ENCODE results near the gene PWWP2B. TPM values are rescaled to one million over a fixed set of nuclear protein-coding genes. Genes with fewer than 3 reads are reported as not detected.

Gene PWWP2B
- total and polyA plus RNA-seq, 10 of the 15 experiments (the other 5 are each of a cell fraction or from before 2014, with no cell fraction given) = 0.04 to 0.87 (median 0.35) TPM; not detected in 4

- no TSS peak for BruUV-seq (replicated peaks)
- H3K27ac ChIP-seq (ENCODE audit: control insufficient read depth, insufficient read depth) = no peak overlapping the region
- WGBS (ENCODE audit: insufficient coverage, insufficient replicate concordance, low lambda C conversion rate, missing lambda C conversion rate) = 77% methylated on average over 17 of the region's 18 CpGs
- no peak overlapping the region for H3K9ac ChIP-seq (ENCODE audit: control insufficient read depth, insufficient read depth, low read length)
- no peaks in the 10 kb centered on the region for H3K27me3 ChIP-seq (replicated peaks in 1 of 2; ENCODE audit: control insufficient read depth in 2 of 2, insufficient read depth in 2 of 2, low read length in 1 of 2)
- no peak for FAIRE-seq
- no peak for DNase-seq (ENCODE audit: low read depth, low spot score)
- H3K4me2 ChIP-seq (ENCODE audit: control insufficient read depth, insufficient read depth) = no peak overlapping the region
- in situ Hi-C loops (cut with MboI) (loop anchor here (5.0 to 10.0 kb wide), 2 partner anchors 229 to 557 kb away; no protein-coding TSS in a partner anchor), intact Hi-C loops (cut with micrococcal nuclease; ENCODE audit: unreplicated experiment) (loop anchor here (5.0 kb wide), 1 partner anchor 54 kb away; the partner anchor contains the start of gene PWWP2B)
- no peak overlapping the region for H2AFZ ChIP-seq (ENCODE audit: control insufficient read depth, low read depth, low read length)
- no peaks in the 10 kb centered on the region for H3K36me3 ChIP-seq (ENCODE audit: control insufficient read depth in 2 of 2, insufficient read depth in 2 of 2, low read length in 1 of 2)
- peaks cover 24% of the 10 kb centered on the region for H3K4me1 ChIP-seq (ENCODE audit: control insufficient read depth, insufficient read depth, low read length)
- ChIA-PET RAD21 (ENCODE audit: unreplicated experiment) (interaction anchor here (0.7 kb wide), 1 partner anchor 326 kb away, joined by 3 read pairs; no protein-coding TSS in a partner anchor), SMC1A (ENCODE audit: uncharacterized antibody, unreplicated experiment) (interaction anchor here (0.6 kb wide), 1 partner anchor 60 kb away, joined by 3 read pairs; no protein-coding TSS in a partner anchor), CTCF (no interaction called here), POLR2A (interaction anchor here (0.6 kb wide), 1 partner anchor 118 kb away, joined by 3 read pairs; no protein-coding TSS in a partner anchor)
- no peaks in the 10 kb centered on the region for H3K79me2 ChIP-seq (ENCODE audit: control insufficient read depth, insufficient read depth, low read length)
- no peak overlapping the region for H3K4me3 ChIP-seq
- no peaks in the 10 kb centered on the region for H4K20me1 ChIP-seq (ENCODE audit: control insufficient read depth, insufficient read depth)
- no peaks in the 10 kb centered on the region for H3K9me3 ChIP-seq (replicated peaks; ENCODE audit: control insufficient read depth, insufficient read depth, low read length)
- ATAC-seq = no peak
- TF ChIP-seq ZNF622 (IDR thresholded peaks at IDR 0.05) (no peak), SIN3A (IDR thresholded peaks at IDR 0.05; ENCODE audit: low read depth, low read length) (no peak), ZNF592 (IDR thresholded peaks at IDR 0.05) (no peak), EGR1 (IDR thresholded peaks at IDR 0.05; ENCODE audit: borderline replicate concordance in 1 of 2, low read depth in 2 of 2, low read length in 2 of 2) (no peak), IKZF1 (conservative IDR thresholded peaks at IDR 0.05) (no peak), DPF2 (IDR thresholded peaks at IDR 0.05) (no peak), JUND (IDR thresholded peaks at IDR 0.05; ENCODE audit: low read depth, low read length) (no peak), ZNF687 (IDR thresholded peaks at IDR 0.05) (no peak), ZNF24 (IDR thresholded peaks at IDR 0.05) (no peak), YY1 (IDR thresholded peaks at IDR 0.05; ENCODE audit: low read depth, low read length) (no peak), ZSCAN29 (IDR thresholded peaks at IDR 0.05) (no peak), TCF3 (IDR thresholded peaks at IDR 0.05; ENCODE audit: borderline replicate concordance, insufficient read depth, low read depth, low read length) (no peak), ZNF274 (IDR thresholded peaks at IDR 0.05; ENCODE audit: insufficient read depth, insufficient read length) (no peak), CHD2 (IDR thresholded peaks at IDR 0.05; ENCODE audit: borderline replicate concordance, low read depth, low read length) (no peak), WRNIP1 (IDR thresholded peaks at IDR 0.05; ENCODE audit: borderline replicate concordance, low read depth, low read length) (no peak)
Observed at GRCh38 chr10:132451506-132452215, 54.7 kb downstream of the PWWP2B start.
